Measurements from ENCODE around the gene PSMA5.
"Not testable (repeated sequence)": the region's sequence is repeated elsewhere in the genome, so short reads cannot be mapped to it uniquely, and the experiment has no call there.

PSMA5 gene

GRCh38 chr1:109392037-109392787 is 34.0 kb downstream of the PSMA5 start:
- no peak for DNase-seq

DNA sequence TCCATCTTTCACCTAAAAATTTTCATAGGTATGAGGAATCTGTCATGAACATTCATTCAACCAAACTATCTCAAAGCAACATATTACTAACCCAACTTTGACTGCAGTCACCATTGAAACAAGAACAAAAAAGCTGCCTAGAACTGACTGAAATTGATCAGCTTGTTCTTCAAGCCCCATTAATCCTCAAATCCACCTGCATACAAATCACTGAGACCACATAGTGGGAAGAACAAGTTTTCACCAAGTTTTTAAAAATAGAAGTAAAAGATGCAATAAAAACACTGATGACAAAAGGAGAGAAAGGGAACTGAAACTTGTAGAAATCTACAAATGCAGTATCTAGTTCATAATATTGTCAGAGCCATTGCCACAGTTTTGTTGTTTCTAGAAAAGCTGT is 34.6 kb downstream of the PSMA5 start:
- DNase-seq: no peak

DNA sequence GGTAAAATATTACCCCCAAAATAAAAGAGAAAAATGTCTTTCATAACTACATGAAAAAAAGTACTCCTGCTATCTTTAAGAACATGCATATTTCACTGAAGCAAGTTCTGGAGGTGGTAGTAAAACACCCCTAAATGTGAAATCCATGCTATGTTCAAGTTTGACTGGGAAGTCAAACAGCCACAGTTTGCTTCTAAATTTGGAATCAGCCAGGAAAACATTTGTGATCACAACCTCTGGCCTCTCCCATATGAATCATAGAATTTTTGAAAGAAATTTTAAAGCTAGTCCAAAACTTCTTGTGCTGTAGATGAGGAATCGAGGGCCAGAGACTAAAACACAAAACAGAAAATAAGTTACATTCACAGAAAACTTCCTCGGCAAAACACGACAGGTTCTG is 35.1 kb downstream of the PSMA5 start:
- DNase-seq: no peak

GRCh38 chr1:109389638-109390341 is 36.5 kb downstream of the PSMA5 start:
- no peak for DNase-seq

DNA sequence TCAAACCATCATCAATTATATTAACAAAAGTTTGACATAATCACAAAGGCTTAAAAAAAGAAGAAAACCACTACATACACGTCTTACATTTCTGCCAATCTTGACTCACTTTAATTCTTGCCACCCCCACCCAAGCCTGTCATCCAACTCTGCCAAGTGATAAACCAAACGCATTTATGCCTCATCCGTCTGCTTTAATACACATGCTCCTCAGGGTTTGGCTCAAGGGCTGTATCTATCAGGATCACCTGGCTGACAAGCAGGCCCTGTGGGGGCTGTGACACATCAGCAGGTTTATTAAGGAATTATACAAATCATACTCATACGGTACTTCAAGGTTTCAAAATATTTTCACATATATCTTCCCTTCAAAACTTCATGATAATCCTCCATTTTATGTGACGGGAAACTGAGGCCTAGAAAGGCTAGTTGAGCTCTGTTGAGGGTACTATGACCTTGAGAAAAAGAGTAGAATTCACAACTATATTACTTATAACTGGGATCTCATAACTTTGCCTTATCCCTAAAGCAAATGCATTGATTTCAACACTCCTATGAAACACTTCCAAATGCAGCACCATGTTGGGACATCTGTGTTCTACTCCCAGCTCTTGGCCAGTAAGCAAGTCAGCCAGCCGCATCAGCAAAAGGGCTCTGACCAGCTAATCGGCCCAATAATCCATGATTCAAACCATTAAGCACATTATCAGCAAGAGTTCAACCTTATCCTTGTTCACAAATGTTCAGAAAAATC is 37.2 kb downstream of the PSMA5 start:
- DNase-seq: no peak

DNA sequence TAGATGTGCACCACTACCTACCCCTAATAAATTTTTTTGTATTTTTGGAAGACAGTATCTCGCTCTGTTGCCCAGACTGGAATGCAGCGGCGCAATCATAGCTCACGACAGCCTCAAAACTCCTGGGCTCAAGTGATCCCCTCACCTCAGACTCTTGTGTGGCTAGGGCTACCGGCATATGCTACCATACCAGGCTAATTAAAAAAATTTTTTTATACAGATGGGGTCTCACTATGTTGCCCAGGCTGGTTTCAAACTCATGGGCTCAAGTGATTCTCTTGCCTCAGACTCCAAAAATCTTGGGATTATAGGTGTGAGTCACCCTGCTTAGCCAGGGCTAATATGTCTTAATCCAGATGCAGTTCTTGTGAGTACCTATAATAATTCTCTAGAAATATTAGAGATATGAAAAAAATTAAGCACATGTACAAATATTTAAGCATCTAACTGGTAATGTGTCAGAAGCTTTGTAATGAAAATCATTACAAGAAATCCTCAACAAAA is 38.0 kb downstream of the PSMA5 start:
- no peak for DNase-seq

- no peak for DNase-seq
Observed at GRCh38 chr1:109386054-109386717, 40.1 kb downstream of the PSMA5 start.

GRCh38 chr1:109385417-109385816 is 40.8 kb downstream of the PSMA5 start:
- no peak for DNase-seq

DNA sequence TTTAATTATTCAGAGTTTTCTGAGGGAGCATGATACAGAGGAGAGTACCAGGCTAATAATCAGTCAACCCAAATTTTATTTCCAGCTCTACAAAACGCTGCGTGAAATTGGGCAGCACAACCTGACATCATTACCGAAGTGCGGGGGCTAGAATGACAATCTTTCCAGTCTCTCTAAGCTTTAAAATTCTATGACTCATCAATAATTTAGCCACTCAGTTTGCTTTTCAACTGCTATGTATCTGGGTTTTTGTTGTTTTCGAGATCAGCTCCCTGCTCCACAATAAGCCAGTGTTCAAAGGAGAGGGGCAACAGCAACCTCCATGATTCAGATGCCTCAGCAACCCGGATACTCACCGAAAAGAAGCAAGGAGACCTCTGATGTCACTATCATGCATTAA is 42.4 kb downstream of the PSMA5 start:
- no peak for DNase-seq

DNA sequence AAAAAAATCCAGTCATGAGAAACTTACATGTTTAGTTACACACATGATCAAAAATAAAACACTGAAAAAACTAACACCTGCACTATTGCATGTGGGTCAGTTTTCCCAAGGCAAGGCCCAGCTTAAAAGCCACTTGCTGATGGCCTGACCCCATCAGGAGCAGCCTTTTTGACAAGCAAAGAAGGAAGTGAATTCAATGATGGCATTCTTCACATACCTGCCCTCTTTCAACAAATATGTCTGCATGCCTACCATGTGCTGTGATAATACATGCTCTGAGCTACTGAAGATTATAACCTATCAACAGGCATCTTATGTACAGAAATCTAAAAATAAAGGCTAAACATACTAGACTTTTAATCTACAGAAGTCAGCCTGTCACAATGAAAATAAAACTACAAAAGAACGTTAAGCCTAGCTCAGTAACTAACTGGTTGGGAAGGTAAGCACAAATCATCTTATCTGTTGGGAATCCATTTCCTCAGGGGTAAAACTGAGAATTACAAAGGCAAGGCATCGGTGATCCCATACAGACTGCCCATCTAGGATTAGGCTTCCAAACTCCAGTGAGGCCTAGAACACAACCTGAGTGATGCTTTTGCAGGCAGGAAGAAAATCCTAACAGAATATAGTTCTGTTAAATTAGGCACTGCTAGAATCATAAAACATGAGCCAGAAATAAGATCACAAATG is 43.0 kb downstream of the PSMA5 start:
- DNase-seq: no peak

DNA sequence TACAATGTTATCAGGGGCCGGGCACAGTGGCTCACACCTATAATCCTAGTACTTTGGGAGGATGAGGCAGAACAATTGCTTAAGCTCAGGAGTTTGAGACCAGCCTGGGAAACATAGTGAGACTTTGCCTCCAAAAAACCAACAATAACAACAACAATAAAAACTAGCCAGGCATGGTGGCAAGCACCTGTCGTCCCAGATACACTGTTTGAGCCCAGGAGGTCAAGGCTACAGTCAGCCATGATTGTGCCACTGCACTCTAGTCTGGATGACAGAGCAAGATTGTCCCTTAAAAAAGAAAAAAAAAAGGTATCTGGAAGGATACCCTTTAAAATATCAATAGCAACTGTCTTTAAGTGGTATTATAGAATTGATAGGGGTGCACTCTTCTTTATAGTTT is 44.7 kb downstream of the PSMA5 start:
- no peak for DNase-seq

- no peak for DNase-seq
Observed at GRCh38 chr1:109379907-109380306, 46.3 kb downstream of the PSMA5 start.

DNA sequence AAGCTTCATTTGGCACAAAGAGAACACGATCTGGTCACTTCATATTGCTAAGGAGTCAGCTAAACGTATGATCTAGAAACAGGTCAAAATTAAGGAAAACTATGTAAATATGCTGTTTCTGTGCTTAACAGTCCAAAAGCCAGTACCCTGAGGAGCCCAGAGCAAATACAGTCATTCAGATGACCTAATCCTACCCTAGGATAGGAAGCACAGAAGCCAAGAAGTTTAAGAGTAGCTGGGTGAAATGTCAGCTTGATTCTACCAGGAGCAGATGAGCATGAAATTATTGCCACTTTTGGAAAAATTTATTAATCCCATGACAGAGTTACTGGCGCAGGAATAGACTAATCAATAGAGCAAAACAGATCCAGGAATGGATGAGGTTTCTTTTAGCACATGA is 46.8 kb downstream of the PSMA5 start:
- no peak for DNase-seq

DNA sequence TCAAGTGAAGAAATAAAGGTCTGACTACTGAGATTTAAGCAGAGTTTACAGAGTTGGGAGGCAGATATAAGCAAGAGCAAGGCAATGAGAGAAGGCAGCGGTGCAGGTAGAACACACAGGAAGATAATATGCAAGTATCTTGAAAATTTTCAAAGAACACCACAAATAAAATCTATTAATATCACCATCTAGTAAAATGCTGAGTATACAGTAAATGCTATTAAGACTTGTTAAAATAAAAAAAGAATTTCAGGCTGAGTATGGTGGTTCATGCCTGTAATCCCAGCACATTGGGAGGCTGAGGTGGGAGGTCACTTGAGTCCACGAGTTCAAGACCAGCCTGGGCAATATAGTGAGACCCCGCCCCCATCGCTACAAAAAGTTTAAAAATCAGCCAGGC is 48.5 kb downstream of the PSMA5 start:
- no peak for DNase-seq

- DNase-seq: not testable (repeated sequence)
Observed at GRCh38 chr1:109373696-109374095, 52.6 kb downstream of the PSMA5 start.

GRCh38 chr1:109373126-109373525 is 53.1 kb downstream of the PSMA5 start:
- DNase-seq: no peak

DNA sequence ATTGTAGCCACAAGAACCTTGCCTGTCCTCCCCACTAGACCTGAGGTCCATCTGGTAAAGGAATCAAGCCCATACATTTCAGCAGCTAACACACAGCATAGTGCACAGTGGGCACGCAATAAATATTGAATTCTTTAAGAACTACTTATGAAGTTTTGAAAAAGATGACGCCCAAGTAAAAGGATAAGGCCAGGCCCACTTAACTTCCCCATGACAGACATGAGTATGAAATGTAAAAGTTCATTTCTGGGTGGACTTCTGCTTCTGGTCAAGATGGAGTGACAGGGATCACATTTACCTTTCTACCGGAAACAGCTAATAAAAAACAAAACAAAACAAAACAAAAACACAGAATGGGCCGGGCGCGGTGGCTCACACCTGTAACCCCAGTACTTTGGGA is 54.0 kb downstream of the PSMA5 start:
- no peak for DNase-seq

GRCh38 chr1:109371341-109371739 is 54.9 kb downstream of the PSMA5 start:
- no peak for DNase-seq

DNA sequence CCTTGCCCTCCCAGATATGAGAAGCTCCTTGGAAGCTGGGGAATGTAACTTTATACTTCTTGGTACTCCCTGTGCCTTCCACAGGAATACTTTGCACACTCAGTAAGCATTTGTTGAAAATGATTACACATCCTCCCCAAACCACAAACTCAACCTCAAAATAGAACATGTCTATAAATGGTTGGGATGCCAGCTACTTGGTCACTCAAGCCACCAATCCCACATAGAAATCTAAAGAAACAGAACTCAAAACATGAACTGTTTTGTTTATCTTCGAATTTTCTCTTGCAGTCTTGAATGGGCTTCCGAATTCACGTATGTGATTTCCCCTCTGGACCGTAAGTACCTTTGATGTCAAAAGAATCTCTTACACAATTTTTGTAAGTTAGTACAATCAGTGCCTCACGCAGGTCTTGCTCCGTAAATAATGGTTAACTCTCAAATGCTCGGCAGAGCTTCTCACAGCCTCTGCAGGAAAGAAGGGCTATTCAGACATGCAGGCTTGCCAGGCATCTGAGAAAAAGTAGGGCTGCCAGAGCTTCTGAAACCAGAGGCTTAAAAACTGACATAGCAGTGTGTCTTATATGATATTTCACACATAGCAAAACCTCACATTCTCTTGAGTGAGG is 55.4 kb downstream of the PSMA5 start:
- no peak for DNase-seq

- no peak for DNase-seq
Observed at GRCh38 chr1:109369167-109369746, 57.0 kb downstream of the PSMA5 start.

- DNase-seq: no peak
Observed at GRCh38 chr1:109368464-109368863, 57.8 kb downstream of the PSMA5 start.

GRCh38 chr1:109367626-109368025 is 58.6 kb downstream of the PSMA5 start:
- DNase-seq: no peak

All from NCI-H1436 treated with DMSO at 0.1 percent for 48 hours (cell line).